Suppressor macrophage (primary cell): ENCODE measurements around the gene SMC1A.

Experiments used
- DNase-seq, 4 experiments: peaks; one replicate each; pipeline ENCODE4 v3.0.0-alpha.2; 2020 to 2022

Gene SMC1A

DNA sequence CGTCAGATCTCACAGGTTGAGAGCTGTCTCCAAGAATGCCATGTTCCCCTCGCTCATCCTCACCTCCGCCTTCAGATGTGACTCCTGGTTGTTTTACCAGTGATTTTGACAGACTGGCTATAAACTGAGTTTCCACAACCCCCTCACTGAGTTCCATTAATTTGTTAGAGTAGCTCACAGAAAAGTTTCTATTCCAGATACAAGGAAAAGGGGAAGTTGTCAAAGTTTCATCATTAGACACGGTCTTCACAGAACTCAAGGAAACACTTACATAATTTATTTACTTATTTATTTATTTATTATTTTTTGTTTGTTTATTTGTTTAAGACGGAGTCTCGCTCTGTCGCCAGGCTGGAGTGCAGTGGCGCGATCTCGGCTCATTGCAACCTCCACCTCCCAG lies 85.4 kb downstream of the SMC1A start:
- DNase-seq = peak in 2 of 4 experiments; percentile 53 to 59

DNA sequence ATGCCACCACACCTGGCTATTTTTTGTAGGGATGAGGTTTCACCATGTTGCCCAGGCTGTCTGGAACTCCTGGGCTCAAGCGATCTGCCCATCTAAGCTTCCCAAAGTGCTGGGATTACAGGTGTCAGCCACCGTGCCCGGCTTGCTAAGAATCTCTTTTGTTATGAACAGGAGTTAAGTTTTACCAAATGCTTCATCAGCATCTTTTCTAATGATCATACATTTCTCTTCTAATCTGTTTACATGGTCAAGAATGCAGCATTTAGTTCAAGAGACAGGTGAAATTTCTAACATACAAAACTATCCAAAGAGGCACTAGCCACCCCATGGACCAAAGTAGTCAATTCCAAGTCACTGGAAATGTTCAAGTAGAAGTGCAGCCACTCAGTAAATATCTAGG lies 88.6 kb downstream of the SMC1A start:
- DNase-seq = no peak

DNA sequence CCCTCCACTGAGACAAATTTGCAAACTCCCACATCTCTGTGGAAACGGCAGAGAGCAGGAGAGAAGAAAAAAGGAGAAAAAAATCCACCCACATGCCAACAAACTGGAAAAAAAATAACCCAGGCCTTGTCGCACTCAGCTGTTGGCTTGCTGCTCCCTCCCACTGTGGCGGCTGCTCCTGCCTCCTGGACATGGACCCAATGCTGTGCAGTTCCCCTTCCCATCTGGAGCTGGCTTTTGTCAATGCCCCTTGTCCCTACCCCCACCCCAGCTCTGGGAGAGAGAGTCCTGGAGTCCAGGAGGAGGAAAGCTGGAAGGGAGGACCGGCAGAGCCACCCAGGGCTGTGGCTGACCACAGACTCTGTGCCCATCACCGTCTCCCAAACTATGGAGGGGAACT lies 90.2 kb downstream of the SMC1A start:
- DNase-seq = no peak

DNA sequence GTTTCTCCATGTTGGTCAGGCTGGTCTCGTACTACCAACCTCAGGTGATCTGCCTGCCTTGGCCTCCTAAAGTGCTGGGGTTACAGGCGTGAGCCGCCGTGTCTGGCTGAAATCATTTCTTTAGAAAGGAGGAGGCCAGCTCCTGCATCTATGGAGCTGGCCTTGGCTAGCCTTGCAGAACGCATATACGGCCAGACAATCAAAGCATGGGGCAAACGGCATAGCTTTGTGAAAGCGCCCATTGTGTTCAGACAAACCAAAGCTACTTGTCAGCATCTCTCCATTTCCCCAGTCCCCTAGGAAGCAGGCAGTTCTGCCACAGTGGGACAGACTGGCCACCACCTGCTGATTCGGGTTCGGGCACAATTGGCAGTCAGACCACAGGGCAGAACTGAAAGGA lies 92.1 kb downstream of the SMC1A start:
- no peak for DNase-seq

DNA sequence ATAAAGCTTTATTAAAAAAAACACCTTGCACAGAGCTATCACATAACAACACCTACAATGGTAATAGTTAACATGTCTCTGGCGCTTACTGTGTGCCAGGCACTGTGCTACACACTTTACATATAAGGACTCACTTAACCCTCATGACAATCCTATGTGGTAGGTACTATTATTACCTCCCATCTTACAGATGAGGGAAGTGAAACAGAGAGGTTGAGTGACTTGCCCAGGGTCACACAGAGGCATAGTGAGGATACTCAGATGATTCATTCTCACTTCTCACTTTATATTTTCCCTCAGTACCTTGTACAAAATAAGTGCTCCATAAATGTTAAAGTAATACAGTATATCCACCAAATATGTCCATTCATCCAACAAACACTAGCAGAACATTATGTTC lies 97.7 kb downstream of the SMC1A start:
- DNase-seq = no peak
